GM19397 (cell line): ENCODE data around the gene POLE.

Source experiments
- ATAC-seq: cut with Tn5 transposase; IDR thresholded peaks from one replicate; pipeline ENCODE4 v1.9.1; 2021; ENCODE audit warnings: mild to moderate bottlenecking, moderate library complexity; ENCODE audit not compliant: unreplicated experiment

POLE gene

DNA sequence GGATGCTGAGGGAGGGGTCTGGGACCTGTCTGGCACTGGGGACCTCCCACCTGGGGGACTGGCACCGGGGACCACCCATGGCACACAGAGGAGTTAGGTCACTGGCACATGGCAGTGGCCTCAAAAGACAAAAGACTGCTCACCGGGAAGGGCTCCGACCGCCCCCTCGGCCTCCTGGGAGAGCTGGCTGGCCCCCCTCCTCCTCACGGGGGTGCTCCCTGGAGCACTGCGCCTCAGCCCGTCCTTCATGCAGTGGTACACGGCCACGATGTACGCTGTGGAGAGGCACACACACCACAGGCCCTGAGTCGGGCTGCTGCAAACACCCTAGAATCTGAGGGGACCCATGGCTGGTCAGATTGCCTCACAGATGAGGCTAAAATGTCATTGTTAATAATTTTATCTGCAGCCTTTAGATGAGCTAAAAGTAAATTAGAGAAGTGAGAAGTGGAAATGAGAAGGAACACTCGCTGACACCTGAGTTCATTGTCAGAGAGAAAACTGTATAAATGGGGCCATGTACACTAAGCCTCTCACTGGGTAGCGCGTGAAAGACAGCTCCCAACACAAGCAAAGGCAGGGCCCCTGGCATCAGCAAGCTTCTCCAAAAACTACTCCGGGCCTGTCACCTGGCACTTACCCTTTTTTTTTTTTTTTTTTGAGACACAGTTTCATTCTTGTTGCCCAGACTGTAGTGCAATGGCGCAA is 54.5 kb downstream of the POLE start:
- no peak for ATAC-seq

DNA sequence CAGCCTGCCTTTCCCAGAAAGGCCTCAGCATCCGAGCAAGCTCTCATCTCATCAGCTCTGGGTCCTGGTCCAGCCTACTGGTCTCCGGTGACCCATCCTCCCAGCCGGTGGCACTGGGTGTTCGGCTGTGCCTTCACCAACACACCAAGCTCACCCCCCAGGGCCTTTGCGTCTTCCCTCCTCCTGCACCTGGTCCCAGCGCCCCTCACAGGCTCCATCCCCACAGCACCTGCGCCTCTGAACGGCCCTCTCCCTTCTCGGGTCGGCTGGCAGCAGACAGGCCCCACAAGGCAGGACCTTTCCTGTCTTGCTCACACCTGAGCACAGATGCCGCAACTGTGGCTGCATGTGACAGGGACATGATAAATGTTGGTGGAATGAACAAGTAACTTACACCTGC is 55.5 kb downstream of the POLE start:
- ATAC-seq: no peak

DNA sequence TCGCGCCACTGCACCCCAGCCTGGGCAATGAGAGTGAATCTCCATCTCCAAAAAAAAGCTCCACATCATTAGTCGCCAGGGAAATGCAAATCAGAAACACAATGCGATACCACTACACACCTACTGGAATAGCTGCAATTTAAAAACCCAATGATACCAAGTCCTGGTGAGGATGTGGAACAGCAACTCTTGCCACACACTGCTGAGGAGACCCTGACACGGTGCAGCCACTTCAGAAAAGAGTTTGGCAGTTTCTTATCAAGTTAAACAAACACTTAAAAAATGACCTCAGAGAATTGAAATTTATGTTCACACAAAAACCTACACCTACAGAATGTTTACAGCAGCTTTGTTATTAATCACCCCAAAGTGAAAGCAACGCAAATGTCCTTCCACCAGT is 56.5 kb downstream of the POLE start:
- ATAC-seq: no peak

DNA sequence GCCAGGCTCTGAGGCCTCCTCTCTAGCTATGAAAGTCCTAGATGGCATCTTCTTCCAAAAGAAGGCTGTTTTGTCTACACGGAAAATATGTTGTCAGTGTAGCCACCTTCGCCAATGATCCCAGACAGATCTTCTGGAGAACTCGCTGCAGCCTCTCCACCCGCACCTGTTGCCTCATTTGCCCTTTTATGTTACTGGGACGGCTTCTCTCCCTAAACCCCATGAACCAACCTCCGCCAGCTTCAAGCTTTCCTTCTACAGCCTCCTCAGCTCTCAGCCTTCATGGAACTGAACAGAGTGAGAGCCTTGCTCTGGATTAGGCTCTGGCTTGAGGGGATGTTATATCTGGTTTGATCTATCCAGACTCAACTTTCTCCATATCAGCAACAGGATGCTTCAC is 57.8 kb downstream of the POLE start:
- no peak for ATAC-seq

DNA sequence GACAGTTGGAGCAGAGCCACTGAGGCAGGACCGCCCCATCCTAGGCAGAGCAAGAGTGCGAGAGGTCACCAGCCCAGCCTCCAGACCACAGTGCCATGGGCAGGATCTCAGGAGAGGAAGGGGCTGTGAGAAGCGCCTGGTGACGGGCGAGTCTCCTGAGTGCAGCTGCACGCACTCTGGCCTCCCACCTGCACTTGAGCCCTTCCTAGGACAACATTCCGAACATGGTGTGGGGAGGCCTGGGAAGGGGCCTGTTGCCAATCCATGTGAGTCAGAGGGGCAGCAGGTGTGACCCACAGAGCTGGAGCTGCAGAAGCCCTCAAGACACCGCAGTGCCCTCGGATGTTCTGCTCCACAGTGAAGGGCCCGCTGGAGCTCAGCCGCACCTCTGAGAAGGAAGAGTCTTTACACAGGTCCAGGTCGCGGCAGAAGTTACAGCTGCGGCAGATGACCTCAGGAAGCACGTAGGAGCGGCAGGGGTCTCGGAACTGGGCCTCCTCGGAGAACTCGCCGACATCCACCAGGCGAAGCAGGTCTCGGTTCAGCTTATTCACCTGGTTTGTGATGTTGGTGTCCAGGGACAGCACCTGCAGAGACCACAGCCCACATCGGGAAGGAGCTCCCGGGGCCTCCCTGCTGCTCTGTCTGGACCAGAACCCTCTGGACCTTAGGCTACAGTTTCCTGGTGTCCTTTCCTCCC is 61.3 kb downstream of the POLE start:
- no peak for ATAC-seq

DNA sequence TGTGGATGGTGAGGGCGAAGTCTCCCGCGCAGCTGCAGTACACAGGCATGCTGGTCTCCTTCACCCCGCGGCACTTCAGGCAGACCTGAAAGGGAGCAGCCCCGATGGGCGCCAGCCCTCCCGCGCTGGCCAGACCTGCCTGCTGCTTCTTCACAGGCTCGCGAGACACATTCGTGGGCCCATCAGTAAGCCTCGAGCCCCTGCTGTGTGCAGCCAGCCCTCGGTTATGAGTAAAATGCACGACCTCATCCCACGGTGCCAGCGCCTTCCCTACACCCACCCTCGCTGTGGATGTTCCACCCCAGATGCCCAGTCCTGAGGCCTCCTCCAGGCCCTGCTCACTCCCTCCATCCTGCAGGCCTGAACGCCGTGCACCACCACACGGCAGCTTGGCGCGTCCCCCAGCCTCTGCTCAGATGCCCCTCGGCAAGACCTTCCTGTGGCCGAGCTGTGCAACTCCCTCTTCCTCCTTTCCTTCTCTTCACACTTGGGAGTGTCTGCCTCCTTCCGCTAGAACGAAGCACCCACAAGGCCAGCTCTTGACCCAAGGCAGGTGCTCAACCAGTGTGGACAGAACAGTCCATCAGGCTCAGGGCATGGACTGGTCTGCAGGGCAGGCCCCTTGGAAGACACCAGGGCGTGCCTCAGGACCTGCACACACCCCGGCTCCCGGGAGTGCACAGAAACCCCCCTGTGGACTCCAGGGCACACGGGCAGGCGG is 62.1 kb downstream of the POLE start:
- no peak for ATAC-seq

DNA sequence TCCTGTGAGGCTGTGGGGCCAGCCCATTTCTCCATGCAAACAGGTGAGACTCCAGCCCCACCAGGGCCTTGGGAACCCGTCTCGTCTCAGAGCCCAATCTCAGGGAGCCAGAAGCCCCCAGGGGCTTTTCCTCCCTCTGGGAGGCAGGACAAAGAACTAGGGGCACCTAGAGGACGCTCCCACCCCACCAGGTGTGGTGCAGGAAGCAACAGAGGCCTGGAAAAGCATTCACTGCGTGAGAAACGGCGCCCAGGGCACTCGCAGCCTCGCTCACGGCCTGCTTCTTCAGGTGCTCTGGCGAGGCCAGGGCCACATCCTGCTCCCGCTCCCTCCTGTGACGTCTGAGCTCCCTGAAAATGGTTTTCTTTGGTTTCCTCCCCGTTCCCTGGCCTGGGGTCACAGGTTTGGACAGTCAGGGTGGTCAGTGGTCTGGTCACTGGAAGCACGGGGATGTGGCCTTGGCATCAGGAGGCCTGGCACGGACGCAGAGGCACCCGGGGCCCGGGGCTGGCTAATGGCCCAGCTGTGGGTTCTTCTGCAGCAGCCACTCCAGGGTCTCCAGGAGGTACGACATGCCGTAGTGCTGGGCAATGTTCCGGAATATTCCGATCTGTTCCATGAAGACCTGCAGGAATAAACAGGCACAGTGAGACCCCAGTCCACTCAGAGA is 62.8 kb downstream of the POLE start:
- no peak for ATAC-seq

DNA sequence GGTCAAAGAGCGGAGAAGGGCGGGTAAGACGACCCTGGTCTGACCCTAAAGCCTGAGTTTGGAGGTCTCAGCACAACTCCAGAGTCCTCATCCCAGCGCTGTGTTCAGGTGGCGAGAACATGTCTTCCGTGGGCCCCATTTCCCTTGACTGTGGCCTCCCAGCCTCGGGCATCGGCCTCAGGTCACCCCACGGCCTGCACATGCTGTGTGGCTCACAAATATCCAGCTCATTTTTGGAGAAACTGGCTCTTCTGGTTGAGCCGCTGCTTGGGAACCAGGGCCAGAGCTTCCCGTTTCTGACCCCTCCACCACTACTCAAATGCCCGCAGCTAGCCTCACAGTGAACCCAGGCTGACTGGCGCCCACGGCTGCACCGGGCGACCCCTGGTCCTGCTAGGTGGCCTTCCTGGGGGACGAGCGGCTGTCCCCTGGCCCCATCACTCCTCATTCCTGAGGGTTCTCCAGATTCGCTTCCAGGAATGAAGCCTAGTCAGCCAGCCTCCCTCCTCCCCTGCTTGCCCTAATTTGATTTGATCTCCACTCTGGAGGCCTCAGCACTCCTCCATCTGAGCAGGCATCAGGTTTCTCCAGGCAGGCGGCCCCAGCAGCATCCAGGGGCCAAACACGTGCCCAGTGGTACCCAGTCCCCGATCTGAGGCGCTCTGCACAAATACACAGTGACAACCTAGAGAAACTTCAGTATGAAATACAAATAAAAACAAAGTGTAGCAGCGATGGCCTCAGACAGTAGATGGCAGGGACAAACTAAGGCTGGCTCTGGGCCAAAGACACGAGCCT is 63.9 kb downstream of the POLE start:
- no peak for ATAC-seq

DNA sequence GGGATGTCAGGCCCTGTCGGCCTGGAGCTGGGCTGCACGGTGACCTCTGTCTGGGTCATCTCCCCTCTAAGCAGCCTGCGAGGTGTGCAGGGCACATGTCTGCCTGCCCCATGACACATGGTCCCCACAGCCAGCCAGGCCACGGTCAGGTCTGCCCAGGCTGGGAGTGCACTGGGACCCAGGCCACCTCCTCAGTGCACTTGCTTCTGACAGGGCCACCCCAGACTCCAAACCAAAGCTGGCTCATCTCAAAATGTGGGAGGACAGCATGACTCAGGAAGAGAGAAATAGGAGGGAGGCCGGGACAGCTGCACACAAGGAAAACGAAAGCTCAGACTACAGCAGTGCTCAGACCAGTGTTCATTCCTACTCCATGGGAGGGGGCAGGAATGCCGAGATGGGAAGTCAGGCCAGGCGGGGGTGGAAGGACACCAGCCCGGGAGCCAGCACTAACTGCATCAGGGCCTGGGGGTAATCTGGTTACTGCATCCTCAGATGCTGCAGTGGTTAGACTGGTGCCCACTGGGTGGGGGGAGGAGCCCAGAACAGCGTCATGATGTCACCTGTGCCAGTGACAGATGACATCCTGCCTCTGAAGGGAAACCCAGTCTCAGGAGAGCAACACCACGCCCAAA is 64.6 kb downstream of the POLE start:
- no peak for ATAC-seq

DNA sequence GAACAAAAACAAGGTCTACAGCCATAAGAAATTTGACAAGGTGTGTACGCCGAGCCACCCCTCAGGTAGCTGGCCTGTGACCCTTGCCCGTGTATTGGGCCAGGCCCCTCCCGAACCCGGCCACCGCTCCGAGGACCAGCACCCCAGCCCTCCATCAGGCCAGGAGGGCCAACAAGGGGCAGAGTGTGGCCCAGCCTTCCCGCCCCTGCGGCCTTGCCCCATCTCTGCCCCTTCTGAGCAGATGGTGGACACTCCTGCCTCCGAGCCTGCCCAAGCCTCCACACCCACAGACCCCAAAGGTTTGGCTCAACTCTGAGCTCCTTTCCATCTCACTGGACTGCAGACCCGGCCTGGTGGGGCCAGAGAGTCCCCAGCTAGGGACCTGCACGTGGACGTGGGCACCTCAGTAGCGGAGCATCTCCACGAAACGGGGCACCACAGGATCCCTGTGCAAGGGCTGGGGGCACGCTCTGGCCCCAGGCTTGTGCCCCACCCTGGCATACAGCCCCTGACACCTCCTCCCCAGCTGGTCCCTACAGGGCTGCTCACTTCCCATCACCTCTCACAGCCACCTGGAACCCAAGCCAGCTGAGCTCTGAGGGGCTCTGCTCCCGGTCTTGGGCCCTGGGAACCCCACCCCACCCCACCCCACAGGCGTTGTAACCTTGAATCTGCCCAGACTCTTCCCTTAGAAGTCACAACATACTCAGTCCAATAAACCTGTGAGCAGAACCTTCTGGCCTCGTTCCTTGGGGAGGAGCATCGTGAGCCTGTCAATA is 65.3 kb downstream of the POLE start:
- ATAC-seq: no peak

DNA sequence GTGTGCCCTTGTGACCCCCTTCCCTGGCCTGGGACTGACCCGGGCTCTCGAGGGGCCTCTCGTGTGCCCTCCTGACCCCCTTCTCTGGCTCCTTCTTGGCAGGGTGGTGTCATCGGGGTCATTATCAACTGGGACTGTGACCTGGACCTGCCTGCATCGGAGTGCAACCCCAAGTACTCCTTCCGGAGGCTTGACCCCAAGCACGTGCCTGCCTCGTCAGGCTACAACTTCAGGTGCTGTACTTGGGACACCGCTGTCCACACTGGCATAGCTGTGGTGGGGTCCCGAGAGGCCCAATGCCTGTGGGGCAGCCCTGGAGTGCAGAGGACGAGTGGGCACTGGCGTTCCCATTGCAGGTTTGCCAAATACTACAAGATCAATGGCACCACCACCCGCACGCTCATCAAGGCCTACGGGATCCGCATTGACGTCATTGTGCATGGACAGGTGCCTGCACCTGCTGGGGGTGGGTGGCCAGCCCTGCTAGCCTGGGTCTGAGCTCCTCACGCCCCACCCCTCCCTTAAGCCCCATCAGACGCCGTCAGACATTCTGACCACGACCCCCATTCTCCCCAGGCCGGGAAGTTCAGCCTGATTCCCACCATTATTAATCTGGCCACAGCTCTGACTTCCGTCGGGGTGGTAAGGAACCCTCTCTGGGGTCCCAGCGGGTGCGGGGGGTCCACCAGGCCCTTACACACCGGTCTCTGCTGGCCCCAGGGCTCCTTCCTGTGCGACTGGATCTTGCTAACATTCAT is 66.1 kb downstream of the POLE start:
- ATAC-seq: no peak

DNA sequence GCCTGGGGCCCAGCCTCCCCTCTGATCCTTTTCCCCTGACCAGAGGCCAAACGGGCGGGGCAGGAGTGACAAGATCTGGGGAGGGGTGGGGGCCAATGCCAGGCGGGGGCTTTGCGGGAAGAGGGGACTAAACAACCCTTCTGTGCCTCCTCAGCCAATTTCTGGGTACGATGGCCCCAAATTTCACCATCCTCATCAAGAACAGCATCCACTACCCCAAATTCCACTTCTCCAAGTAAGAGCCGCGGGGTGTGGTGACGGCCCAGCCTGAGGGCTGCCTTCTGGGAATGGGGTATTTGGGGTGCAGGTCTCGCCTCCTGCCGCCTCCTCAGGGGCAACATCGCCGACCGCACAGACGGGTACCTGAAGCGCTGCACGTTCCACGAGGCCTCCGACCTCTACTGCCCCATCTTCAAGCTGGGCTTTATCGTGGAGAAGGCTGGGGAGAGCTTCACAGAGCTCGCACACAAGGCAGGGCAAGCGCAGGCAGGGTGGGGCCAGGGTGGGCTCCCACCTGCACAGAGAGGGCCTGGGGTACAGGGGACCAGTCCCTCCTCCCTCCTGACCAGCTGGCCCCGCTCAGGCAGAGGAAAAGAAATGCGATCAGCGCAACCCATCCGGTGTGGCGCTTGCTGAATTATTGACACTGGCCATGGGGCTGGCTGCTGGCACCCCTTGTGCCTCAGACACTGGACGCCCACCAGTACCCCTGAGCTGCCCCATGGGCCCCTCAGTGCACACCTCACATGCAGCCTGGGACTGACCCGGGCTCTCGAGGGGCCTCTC is 66.8 kb downstream of the POLE start:
- no peak for ATAC-seq

DNA sequence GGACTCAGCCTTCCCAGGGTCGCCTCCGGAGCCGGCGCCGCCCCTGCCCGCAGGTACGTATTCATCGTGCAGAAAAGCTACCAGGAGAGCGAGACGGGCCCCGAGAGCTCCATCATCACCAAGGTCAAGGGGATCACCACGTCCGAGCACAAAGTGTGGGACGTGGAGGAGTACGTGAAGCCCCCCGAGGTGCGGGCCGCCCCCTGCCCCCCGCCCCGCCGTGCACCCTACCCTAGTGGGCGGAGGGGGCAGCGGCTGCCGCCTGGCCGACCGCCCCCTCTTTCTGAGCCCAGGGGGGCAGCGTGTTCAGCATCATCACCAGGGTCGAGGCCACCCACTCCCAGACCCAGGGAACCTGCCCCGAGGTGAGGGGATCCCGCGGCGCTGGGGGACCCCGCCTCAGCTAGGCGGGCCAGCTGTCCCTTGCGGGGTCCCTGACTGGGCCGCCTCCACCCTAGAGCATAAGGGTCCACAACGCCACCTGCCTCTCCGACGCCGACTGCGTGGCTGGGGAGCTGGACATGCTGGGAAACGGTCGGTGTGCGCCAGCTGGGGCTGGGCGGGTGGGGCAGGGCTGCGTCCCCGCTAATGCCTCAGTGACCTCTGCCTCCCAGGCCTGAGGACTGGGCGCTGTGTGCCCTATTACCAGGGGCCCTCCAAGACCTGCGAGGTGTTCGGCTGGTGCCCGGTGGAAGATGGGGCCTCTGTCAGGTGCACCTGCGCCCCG is 67.6 kb downstream of the POLE start:
- no peak for ATAC-seq

DNA sequence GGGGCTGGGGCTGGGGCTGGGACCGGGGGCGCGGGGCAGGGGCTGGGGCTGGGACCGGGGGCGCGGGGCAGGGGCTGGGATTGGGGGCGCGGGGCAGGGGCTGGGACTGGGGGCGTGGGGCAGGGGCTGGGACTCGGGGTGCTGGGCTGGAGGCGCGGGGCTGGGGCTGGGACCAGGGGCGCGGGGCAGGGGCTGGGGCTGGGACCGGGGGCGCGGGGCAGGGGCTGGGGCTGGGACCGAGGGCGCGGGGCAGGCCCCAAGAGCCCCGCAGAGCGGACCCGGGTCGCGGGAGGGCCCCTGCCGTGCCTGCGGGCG is 68.1 kb downstream of the POLE start:
- ATAC-seq: no peak

DNA sequence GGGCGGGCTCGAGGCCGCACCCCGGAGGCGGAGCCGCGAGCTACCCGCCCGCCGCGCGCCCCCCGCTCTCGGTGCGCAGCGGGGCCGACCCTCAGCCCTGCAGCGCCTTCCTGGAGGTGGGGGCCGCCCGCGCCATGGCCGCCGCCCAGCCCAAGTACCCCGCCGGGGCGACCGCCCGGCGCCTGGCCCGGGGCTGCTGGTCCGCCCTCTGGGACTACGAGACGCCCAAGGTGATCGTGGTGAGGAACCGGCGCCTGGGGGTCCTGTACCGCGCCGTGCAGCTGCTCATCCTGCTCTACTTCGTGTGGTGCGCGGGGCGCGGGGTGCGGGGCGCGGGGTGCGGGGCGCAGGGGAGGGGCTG is 68.5 kb downstream of the POLE start, which contains the start of gene P2RX2:
Gene P2RX2, plus strand, starts transcription at position 94 of the 361 bp plus-strand sequence. Its CDS starts 41 bp downstream, at position 135.
- ATAC-seq: no peak

DNA sequence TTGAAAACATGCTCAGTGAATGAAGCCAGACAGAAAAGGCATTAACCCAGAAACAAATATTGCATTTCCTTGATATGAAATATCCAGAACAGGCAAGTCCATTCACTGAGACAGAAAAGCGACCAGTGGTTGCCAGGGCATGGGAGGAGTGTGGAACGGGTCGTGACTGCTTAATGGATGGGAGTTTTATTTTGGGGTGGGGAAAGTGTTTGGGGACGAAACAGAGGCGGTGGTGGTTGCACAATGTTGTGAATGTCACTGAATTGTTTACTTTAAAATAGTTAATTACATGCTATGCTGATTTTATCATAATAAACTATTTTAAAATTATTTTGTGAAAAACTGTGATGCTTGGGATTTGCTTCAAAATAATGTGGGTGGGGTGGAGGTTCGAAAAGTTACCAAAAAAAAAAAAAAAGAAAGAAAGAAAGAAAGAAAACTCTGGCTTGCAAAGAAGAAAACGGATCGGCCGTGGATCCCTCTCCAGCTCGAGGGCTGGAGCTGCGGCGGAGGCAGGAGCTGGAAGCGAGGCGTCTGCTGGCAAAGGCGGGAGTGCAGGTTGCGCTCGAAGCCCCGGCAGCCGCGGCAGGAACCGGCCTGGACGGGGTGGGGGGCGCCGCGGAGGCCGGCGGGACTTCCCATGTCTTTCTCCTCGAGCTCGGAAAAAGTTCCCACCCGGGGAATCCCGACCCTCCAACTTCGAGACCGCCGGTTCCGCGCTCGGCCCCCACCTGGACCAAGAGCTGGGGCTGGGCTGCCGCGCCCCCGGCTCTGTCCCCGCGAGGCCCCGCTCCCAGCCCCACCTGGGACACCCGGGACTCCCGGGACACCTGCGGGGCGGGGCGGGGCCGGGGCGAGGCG is 69.1 kb downstream of the POLE start:
- no peak for ATAC-seq
